H7 (cell line): ENCODE results near the gene NELL2. TPM values are rescaled to one million over a fixed set of nuclear protein-coding genes. Genes with fewer than 3 reads are reported as not detected.

Experiments used
- DNase-seq: peaks from one replicate; pipeline ENCODE4 v3.0.0; 2012
- H3K27me3 ChIP-seq: 2 replicates; pipeline ENCODE4 v1.6.0; 2011; ENCODE audit warnings: mild to moderate bottlenecking, low read length; ENCODE audit not compliant: control insufficient read depth, insufficient read depth
- H3K36me3 ChIP-seq: replicated peaks from 2 replicates; pipeline ENCODE4 v1.5.1; 2011; ENCODE audit warnings: low read length; ENCODE audit not compliant: control insufficient read depth, insufficient read depth
- H3K4me3 ChIP-seq: 2 replicates; pipeline ENCODE4 v1.5.1; 2011; ENCODE audit warnings: low read depth, mild to moderate bottlenecking, control low read depth, low read length, moderate library complexity; ENCODE audit not compliant: insufficient read depth
- total RNA-seq: library from RNA; depleted of rRNA; stranded (reverse); fragments of >200 nt; shearing (Covaris generic); gene quantifications from 2 replicates; pipeline ENCODE4 v1.2.3, GENCODE V29; 2014; rRNA removed

The NELL2 gene
- total RNA-seq, 1 experiment from 2014 or later, result 35.7 TPM

DNA sequence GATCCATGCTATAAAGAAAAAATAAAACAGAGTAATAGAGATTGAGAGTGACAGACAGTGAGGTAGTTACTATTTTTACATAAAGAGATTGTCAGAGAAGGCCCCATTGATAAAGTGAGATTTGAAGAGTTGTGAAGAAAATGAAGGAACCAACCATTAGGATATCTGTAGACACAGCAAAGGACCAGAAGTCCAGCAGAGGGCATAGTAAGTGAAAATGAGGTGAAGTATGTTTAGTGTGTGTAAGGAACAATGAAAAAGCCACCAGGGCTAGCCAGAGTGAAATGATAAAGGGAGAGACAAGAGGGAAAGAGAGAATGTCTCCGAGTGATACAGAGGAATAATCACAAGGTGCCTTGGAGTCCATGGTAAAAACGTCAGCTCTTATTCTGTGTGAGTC lies 411.0 kb downstream of the NELL2 start:
- Histone ChIP-seq H3K4me3 (no peak overlapping the region), H3K36me3 (no peaks in the 10 kb centered on the region), H3K27me3 (no peaks in the 10 kb centered on the region)
- peak; percentile 1 for DNase-seq

DNA sequence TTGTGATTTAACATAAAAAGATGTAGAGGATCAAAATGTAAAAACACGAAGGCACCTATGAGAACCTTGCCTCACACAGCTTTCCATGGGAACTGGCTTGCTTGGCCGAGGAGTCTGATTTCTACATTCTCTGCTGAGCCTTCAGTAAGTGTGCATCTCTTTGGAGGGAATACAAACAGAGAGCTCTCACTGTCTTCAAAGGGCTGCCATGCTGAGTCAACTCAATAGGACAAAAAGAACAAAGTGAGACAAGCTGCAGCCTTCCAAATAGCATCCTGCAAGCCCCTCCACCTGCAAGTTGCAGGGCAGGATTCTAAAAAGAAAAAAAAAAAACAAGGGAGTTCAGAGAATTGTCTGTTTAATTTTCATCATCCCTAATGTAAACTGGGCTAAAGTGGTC lies 411.9 kb downstream of the NELL2 start:
- H3K4me3 ChIP-seq, result no peak overlapping the region
- H3K36me3 ChIP-seq, result no peaks in the 10 kb centered on the region
- no peaks in the 10 kb centered on the region for H3K27me3 ChIP-seq
- DNase-seq, result peak; percentile 24

DNA sequence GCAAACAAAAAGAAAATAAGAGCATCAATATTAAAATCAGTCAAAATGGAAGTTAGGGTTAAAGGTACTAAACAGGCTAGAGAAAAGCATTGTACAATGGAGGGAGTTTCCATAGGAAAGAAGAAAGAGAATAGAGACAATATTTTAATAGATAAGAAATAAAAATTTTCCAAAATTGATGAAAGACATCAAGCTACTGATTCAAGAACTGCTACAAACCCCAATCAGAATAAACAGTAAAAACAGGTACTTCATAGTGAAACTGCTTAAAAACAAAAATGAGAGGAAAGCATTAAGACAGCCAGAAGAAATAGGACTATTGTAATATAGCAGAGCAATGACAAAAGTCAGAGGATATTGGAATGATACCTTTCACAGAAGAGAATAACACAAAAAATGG lies 413.4 kb downstream of the NELL2 start:
- Histone ChIP-seq H3K4me3 (no peak overlapping the region), H3K36me3 (no peaks in the 10 kb centered on the region), H3K27me3 (no peaks in the 10 kb centered on the region)
- no peak for DNase-seq

DNA sequence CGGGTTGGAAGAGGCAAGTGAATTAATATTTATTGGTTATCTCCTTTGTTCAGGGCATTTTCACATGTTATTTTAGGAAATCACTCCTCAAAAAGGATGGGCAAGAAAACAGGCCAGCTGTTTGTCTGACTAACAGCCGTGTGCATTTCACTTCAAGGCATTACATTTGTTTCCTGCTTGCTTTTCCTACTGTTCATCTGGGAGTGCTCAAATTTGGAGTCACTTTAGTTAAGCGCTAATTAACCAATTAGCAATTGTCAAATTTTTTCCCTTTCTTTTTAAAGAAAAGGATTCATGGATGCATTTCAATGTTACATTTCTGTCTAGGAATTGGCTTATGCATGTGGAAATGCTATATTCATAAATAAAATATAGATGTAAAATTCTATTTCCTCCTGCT lies 415.9 kb downstream of the NELL2 start:
- no peak for DNase-seq
- Histone ChIP-seq H3K4me3 (no peak overlapping the region), H3K27me3 (no peaks in the 10 kb centered on the region), H3K36me3 (no peaks in the 10 kb centered on the region)

DNA sequence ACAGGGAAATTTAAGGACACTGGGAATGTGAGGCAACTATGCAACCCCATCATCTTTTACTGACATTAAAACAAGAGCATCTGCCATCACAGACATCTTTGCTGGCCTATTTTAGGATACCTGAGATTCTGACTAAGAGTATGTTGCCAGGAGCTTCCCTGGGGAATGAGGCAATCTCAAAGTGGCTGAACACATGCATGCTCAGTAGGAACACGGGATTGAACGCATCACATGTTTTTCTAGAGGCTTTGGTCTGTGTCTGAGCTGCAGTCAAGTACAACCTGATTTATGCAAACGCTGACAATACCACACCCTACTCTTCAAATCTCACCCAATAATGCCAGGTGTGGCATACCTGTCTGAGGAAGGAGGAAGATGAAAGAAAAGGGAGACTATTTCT lies 416.5 kb downstream of the NELL2 start:
- H3K27me3 ChIP-seq, result no peaks in the 10 kb centered on the region
- H3K4me3 ChIP-seq, result no peak overlapping the region
- no peak for DNase-seq
- H3K36me3 ChIP-seq, result no peaks in the 10 kb centered on the region

Other genes with a start within 250 kb of the NELL2 start
- gene DBX2, start 174.8 kb upstream of the NELL2 start, total RNA-seq, result not detected in 2 replicates